ENCODE results near the gene C2CD2L.
"Not testable (repeated sequence)": the region's sequence is repeated elsewhere in the genome, so short reads cannot be mapped to it uniquely, and the experiment has no call there.

Gene C2CD2L

GRCh38 chr11:119091966-119092879 is 14.9 kb upstream of the C2CD2L start:
- in situ Hi-C loops (cut with HindIII; ENCODE audit: low pct_ligation_motif_present, low pct_unique_long_range_greater_than_20kb, low sequenced_read_pairs): no loop called here
- no peak for DNase-seq

GRCh38 chr11:119092880-119093842 is 14.0 kb upstream of the C2CD2L start:
- in situ Hi-C loops (cut with HindIII; ENCODE audit: low pct_ligation_motif_present, low pct_unique_long_range_greater_than_20kb, low sequenced_read_pairs): no loop called here
- DNase-seq: no peak

- in situ Hi-C loops (cut with HindIII; ENCODE audit: low pct_ligation_motif_present, low pct_unique_long_range_greater_than_20kb, low sequenced_read_pairs): no loop called here
- DNase-seq: peak; percentile 30
These were observed 13.0 kb upstream of the C2CD2L start for GRCh38 chr11:119093942-119094815.

- DNase-seq: peak; percentile 73
- in situ Hi-C loops (cut with HindIII; ENCODE audit: low pct_ligation_motif_present, low pct_unique_long_range_greater_than_20kb, low sequenced_read_pairs): no loop called here
These were observed 12.4 kb upstream of the C2CD2L start for GRCh38 chr11:119094816-119095065.

- in situ Hi-C loops (cut with HindIII; ENCODE audit: low pct_ligation_motif_present, low pct_unique_long_range_greater_than_20kb, low sequenced_read_pairs): no loop called here
- DNase-seq: peak; percentile 98
These were observed 11.9 kb upstream of the C2CD2L start for GRCh38 chr11:119095066-119095880.

- DNase-seq: no peak
- in situ Hi-C loops (cut with HindIII; ENCODE audit: low pct_ligation_motif_present, low pct_unique_long_range_greater_than_20kb, low sequenced_read_pairs): no loop called here
These were observed 7.4 kb upstream of the C2CD2L start for GRCh38 chr11:119099711-119100110.

GRCh38 chr11:119100246-119100970 is 6.7 kb upstream of the C2CD2L start:
- in situ Hi-C loops (cut with HindIII; ENCODE audit: low pct_ligation_motif_present, low pct_unique_long_range_greater_than_20kb, low sequenced_read_pairs): no loop called here
- peak; percentile 52 for DNase-seq

- in situ Hi-C loops (cut with HindIII; ENCODE audit: low pct_ligation_motif_present, low pct_unique_long_range_greater_than_20kb, low sequenced_read_pairs): no loop called here
- peak; percentile 38 for DNase-seq
These were observed 6.0 kb upstream of the C2CD2L start for GRCh38 chr11:119100994-119101758.

GRCh38 chr11:119101759-119102423 is 5.3 kb upstream of the C2CD2L start, which contains the start of gene DPAGT1:
Gene DPAGT1, minus strand, starts transcription at chr11:119101853. Its CDS starts 198 bp downstream, at chr11:119101655.
- in situ Hi-C loops (cut with HindIII; ENCODE audit: low pct_ligation_motif_present, low pct_unique_long_range_greater_than_20kb, low sequenced_read_pairs): no loop called here
- peak; percentile 95 for DNase-seq

- DNase-seq; in situ Hi-C loops (cut with HindIII; ENCODE audit: low pct_ligation_motif_present, low pct_unique_long_range_greater_than_20kb, low sequenced_read_pairs): not testable (repeated sequence)
These were observed 3.9 kb upstream of the C2CD2L start for GRCh38 chr11:119103161-119103664.

GRCh38 chr11:119103793-119104192 is 3.4 kb upstream of the C2CD2L start:
- DNase-seq: no peak
- in situ Hi-C loops (cut with HindIII; ENCODE audit: low pct_ligation_motif_present, low pct_unique_long_range_greater_than_20kb, low sequenced_read_pairs): no loop called here

- no peak for DNase-seq
- in situ Hi-C loops (cut with HindIII; ENCODE audit: low pct_ligation_motif_present, low pct_unique_long_range_greater_than_20kb, low sequenced_read_pairs): no loop called here
These were observed 498 bp downstream of the C2CD2L start for GRCh38 chr11:119107538-119108145.

GRCh38 chr11:119108146-119108856 is 1.2 kb downstream of the C2CD2L start:
- DNase-seq: peak; percentile 41
- in situ Hi-C loops (cut with HindIII; ENCODE audit: low pct_ligation_motif_present, low pct_unique_long_range_greater_than_20kb, low sequenced_read_pairs): no loop called here

GRCh38 chr11:119108857-119109221 is 1.7 kb downstream of the C2CD2L start:
- in situ Hi-C loops (cut with HindIII; ENCODE audit: low pct_ligation_motif_present, low pct_unique_long_range_greater_than_20kb, low sequenced_read_pairs): no loop called here
- no peak for DNase-seq

GRCh38 chr11:119109843-119110242 is 2.7 kb downstream of the C2CD2L start:
- in situ Hi-C loops (cut with HindIII; ENCODE audit: low pct_ligation_motif_present, low pct_unique_long_range_greater_than_20kb, low sequenced_read_pairs): no loop called here
- DNase-seq: no peak
